OCI-LY7 (cell line): ENCODE measurements around the gene CCDC182. TPM values are rescaled to one million over a fixed set of nuclear protein-coding genes. Genes with fewer than 3 reads are reported as not detected.

Experiments used
- BruUV-seq: library from RNA; stranded (reverse); fragments of 400-500 nt; replicated peaks from 2 replicates; lab custom pipeline; 2021; lab: Mats Ljungman, UMichigan
- CTCF ChIA-PET: fragments of 300-600 bp; sonication (Branson Sonifier 250); formaldehyde crosslinking; loops from one replicate; lab custom pipeline; 2022; ENCODE audit warnings: antibody characterized with exemption; ENCODE audit not compliant: unreplicated experiment; lab: Charles Lee
- POLR2A ChIA-PET: fragments of 300-600 bp; sonication (Branson Sonifier 250); formaldehyde crosslinking; loops from one replicate; lab custom pipeline; 2022; ENCODE audit warnings: antibody characterized with exemption; lab: Charles Lee
- DNase-seq: peaks from one replicate; pipeline ENCODE4 v3.0.0-alpha.2; 2015; ENCODE audit warnings: low spot score
- H2AFZ ChIP-seq: fragments of 200-600 bp; sonication (generic), shearing (Covaris generic); 2 replicates; pipeline ENCODE4 v1.6.1; 2014; ENCODE audit warnings: mild to moderate bottlenecking, antibody characterized with exemption, low read length, moderate library complexity
- H3K27ac ChIP-seq: fragments of 200-600 bp; sonication (generic); 2 replicates; pipeline ENCODE4 v1.5.1; 2014; ENCODE audit warnings: mixed run types, low read depth, mild to moderate bottlenecking, moderate library complexity, low read length, inconsistent platforms; ENCODE audit not compliant: poor library complexity, severe bottlenecking
- H3K36me3 ChIP-seq: fragments of 200-600 bp; sonication (generic); 2 replicates; pipeline ENCODE4 v1.6.1; 2014; ENCODE audit warnings: mild to moderate bottlenecking, antibody characterized with exemption, low read length, moderate library complexity, mixed read lengths; ENCODE audit not compliant: insufficient read depth
- H3K4me1 ChIP-seq: fragments of 200-600 bp; sonication (generic); 2 replicates; pipeline ENCODE4 v1.5.1; 2014; ENCODE audit warnings: mild to moderate bottlenecking, low read length; ENCODE audit not compliant: insufficient read depth, poor library complexity, severe bottlenecking
- H3K4me2 ChIP-seq: fragments of 200-600 bp; sonication (generic); 2 replicates; pipeline ENCODE4 v1.6.1; 2014; ENCODE audit warnings: mild to moderate bottlenecking, low read length
- H3K4me3 ChIP-seq: fragments of 200-600 bp; sonication (generic); 2 replicates; pipeline ENCODE4 v1.5.1; 2014; ENCODE audit warnings: mild to moderate bottlenecking, low read depth, low read length; ENCODE audit not compliant: poor library complexity, severe bottlenecking
- H3K79me2 ChIP-seq: fragments of 200-600 bp; sonication (generic); 2 replicates; pipeline ENCODE4 v1.6.1; 2016; ENCODE audit warnings: low read depth, mild to moderate bottlenecking, low read length, moderate library complexity, mixed read lengths; ENCODE audit not compliant: insufficient read depth
- H3K9me2 ChIP-seq: fragments of 200-600 bp; sonication (generic); 2 replicates; pipeline ENCODE4 v1.6.1; 2016; ENCODE audit warnings: mild to moderate bottlenecking, low read length, mixed read lengths; ENCODE audit not compliant: insufficient read depth
- H3K9me3 ChIP-seq: fragments of 200-600 bp; sonication (generic); 2 replicates; pipeline ENCODE4 v1.6.1; 2014; ENCODE audit warnings: mild to moderate bottlenecking, mixed run types, low read length, mixed read lengths
- H4K20me1 ChIP-seq: fragments of 200-600 bp; sonication (generic); 2 replicates; pipeline ENCODE4 v1.6.1; 2014; ENCODE audit warnings: mild to moderate bottlenecking, antibody characterized with exemption, low read length, moderate library complexity, mixed read lengths; ENCODE audit not compliant: insufficient read depth
- EZH2phosphoT487 ChIP-seq: fragments of 200-600 bp; sonication (generic); IDR thresholded peaks from 2 replicates; pipeline ENCODE4 v1.6.1; 2018; ENCODE audit warnings: low read depth, borderline replicate concordance, mild to moderate bottlenecking, mixed run types, antibody characterized with exemption, low read length, moderate library complexity, mixed read lengths
- intact Hi-C: fragments of 100-400 bp; cut with micrococcal nuclease; formaldehyde crosslinking; loops from one replicate; pipeline ENCODE4 v1.10.0; 2022; ENCODE audit not compliant: unreplicated experiment
- total RNA-seq, 2 experiments: library from RNA; depleted of rRNA in 1 of 2; stranded (reverse); fragments of >200 nt in 1 of 2; shearing (Covaris generic) in 1 of 2; gene quantifications; 2 replicates each; pipeline ENCODE4 v1.2.3, GENCODE V29; 2014 to 2022
- TF ChIP-seq, protein P1 (sequence below): fragments of 200-600 bp; sonication (generic); conservative IDR thresholded peaks from 2 replicates; pipeline ENCODE4 v1.5.1; 2014; ENCODE audit warnings: mild to moderate bottlenecking, antibody characterized with exemption, low read length, moderate library complexity, mixed read lengths

Gene CCDC182
- total RNA-seq, 2 experiments from 2014 or later, result not detected

DNA sequence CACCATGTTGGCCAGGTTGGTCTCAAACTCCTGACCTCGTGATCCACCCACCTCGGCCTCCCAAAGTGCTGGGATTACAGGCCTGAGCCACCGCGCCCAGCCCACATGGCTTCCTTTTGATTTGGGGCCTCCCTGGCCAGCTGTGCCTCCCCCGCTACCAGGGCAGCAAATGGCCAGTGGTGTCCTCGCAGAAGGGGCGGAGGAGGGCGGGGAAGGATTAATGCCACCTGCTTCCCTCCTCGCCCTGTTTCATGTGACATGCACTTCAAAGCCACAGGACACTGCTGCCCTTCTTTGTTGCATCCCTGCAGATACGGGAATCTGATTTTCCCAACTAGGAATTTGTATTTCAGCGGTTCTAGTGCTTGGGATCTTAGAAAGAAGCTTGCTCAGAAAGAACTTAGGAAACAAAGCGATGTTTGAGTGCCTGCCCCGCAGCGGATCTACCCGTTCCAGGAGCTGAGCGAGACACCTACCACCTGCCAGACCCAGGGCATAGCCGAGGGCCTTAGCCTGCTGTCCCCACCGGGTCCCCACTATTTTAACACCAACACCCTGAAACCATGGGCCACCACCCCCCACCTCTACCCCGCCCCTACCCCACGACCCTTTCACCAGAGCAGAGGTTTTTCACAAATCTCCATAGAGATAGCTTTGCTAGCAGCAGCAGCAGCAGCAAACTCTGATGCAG lies 37.7 kb upstream of the CCDC182 start:
- no peak for TF ChIP-seq EZH2phosphoT487
- TF ChIP-seq, protein P1, sequence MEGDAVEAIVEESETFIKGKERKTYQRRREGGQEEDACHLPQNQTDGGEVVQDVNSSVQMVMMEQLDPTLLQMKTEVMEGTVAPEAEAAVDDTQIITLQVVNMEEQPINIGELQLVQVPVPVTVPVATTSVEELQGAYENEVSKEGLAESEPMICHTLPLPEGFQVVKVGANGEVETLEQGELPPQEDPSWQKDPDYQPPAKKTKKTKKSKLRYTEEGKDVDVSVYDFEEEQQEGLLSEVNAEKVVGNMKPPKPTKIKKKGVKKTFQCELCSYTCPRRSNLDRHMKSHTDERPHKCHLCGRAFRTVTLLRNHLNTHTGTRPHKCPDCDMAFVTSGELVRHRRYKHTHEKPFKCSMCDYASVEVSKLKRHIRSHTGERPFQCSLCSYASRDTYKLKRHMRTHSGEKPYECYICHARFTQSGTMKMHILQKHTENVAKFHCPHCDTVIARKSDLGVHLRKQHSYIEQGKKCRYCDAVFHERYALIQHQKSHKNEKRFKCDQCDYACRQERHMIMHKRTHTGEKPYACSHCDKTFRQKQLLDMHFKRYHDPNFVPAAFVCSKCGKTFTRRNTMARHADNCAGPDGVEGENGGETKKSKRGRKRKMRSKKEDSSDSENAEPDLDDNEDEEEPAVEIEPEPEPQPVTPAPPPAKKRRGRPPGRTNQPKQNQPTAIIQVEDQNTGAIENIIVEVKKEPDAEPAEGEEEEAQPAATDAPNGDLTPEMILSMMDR, result no peak
- no peaks in the 10 kb centered on the region for H3K9me3 ChIP-seq
- ChIA-PET CTCF (interaction anchor here (0.6 kb wide), 4 partner anchors 9 to 388 kb away, joined by 3 to 21 read pairs (median 6); no protein-coding TSS in a partner anchor), POLR2A (interaction anchor here (0.8 kb wide), 1 partner anchor 230 kb away, joined by 3 read pairs; no protein-coding TSS in a partner anchor)
- no peaks in the 10 kb centered on the region for H3K36me3 ChIP-seq
- no peak overlapping the region for H3K27ac ChIP-seq
- intact Hi-C loops, result no loop called here
- peak overlapping the region; percentile 43 for H3K4me2 ChIP-seq
- no peak overlapping the region for H3K4me3 ChIP-seq
- H2AFZ ChIP-seq, result peak overlapping the region; percentile 17; the same call in 1 of the 2 replicates
- no peaks in the 10 kb centered on the region for H3K79me2 ChIP-seq
- DNase-seq, result no peak
- BruUV-seq, result no TSS peak
- peaks cover 20% of the 10 kb centered on the region for H3K4me1 ChIP-seq
- no peaks in the 10 kb centered on the region for H4K20me1 ChIP-seq
- H3K9me2 ChIP-seq, result no peaks in the 10 kb centered on the region

DNA sequence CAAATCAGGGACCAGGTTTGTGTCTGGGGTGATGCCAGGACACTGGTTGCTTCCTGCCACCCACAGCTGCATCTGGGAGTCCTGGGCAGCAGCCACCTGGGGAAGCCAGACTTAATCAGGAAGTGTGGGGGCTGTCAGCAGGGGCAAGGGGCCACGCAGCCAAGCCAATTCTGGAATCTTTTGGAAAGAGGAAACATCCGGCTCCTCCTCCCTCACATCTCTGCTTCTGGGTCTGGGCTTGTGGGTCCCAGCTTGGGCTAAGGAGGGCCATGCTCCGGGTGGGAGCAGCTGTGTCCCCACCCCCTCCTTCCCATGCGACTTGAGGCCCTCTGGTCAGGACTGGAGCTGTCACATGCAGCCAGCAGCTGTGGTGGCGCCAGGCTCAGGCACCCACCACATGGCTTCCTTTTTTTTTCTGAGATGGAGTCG lies 37.0 kb upstream of the CCDC182 start:
- no peaks in the 10 kb centered on the region for H3K9me3 ChIP-seq
- H3K36me3 ChIP-seq, result no peaks in the 10 kb centered on the region
- H4K20me1 ChIP-seq, result no peaks in the 10 kb centered on the region
- no peaks in the 10 kb centered on the region for H3K9me2 ChIP-seq
- H2AFZ ChIP-seq, result no peak overlapping the region
- peaks cover 20% of the 10 kb centered on the region for H3K4me1 ChIP-seq
- H3K4me3 ChIP-seq, result no peak overlapping the region
- DNase-seq, result no peak
- intact Hi-C loops, result no loop called here
- ChIA-PET CTCF (interaction anchor here (0.6 kb wide), 1 partner anchor 181 kb away, joined by 3 read pairs; no protein-coding TSS in a partner anchor), POLR2A (no interaction called here)
- TF ChIP-seq EZH2phosphoT487, result no peak
- TF ChIP-seq, protein P1, result no peak
- no peak overlapping the region for H3K27ac ChIP-seq
- BruUV-seq, result no TSS peak
- no peak overlapping the region for H3K4me2 ChIP-seq
- no peaks in the 10 kb centered on the region for H3K79me2 ChIP-seq
